AG04450 (cell line): Measurements from ENCODE around the gene UPK1A. TPM values are rescaled to one million over a fixed set of nuclear protein-coding genes. Genes with fewer than 3 reads are reported as not detected.
A peak's percentile ranks its signal among the peaks of the same experiment; 100 is the strongest.

Experiments
- CTCF ChIA-PET: fragments of 300-600, 350-600 bp; formaldehyde crosslinking; extraction: SDS; loops from one replicate; lab custom pipeline; 2022; ENCODE audit warnings: antibody characterized with exemption, inconsistent platforms; lab: Charles Lee
- POLR2A ChIA-PET: fragments of 350-600 bp; formaldehyde crosslinking; extraction: SDS; loops from one replicate; lab custom pipeline; 2021; ENCODE audit warnings: antibody characterized with exemption, inconsistent platforms; lab: Yijun Ruan, JAX
- DNase-seq: peaks from one replicate; pipeline ENCODE4 v3.0.0-alpha.2; 2011; ENCODE audit warnings: low read depth, low spot score
- H3K27ac ChIP-seq: one replicate; pipeline ENCODE4 v1.5.1; 2012; ENCODE audit warnings: low read depth, low read length, control low read depth
- H3K27me3 ChIP-seq: one replicate; pipeline ENCODE4 v1.6.0; 2012; ENCODE audit warnings: low read length; ENCODE audit not compliant: control insufficient read depth, insufficient read depth
- H3K4me3 ChIP-seq: 2 replicates; pipeline ENCODE4 v1.5.1; 2011; ENCODE audit warnings: mild to moderate bottlenecking, low read depth, low read length, control low read depth
- H3K9me3 ChIP-seq: 2 replicates; pipeline ENCODE4 v1.5.1; 2012; ENCODE audit warnings: low read length; ENCODE audit not compliant: control insufficient read depth, insufficient read depth
- CTCF ChIP-seq: IDR thresholded peaks from 2 replicates; pipeline ENCODE4 v1.5.1; 2011; ENCODE audit warnings: low read depth, low read length, control low read depth, inconsistent platforms
- polyA plus RNA-seq: library from polyadenylated mRNA; depleted of rRNA; stranded (reverse); fragments of >200 nt; gene quantifications from 2 replicates; pipeline ENCODE4 v1.2.3, GENCODE V29; 2011

Gene UPK1A
- polyA plus RNA-seq, 1 experiment = not detected

- Histone ChIP-seq H3K27ac (no peak overlapping the region), H3K9me3 (no peaks in the 10 kb centered on the region; the same call in 1 of the 2 replicates), H3K4me3 (no peak overlapping the region), H3K27me3 (peaks cover 9% of the 10 kb centered on the region)
- no peak for TF ChIP-seq CTCF
- CTCF ChIA-PET = no interaction called here
- POLR2A ChIA-PET = interaction anchor here (0.9 kb wide), 1 partner anchor 10 kb away, joined by 8 read pairs; no protein-coding TSS in a partner anchor
- no peak for DNase-seq
Measured at GRCh38 chr19:35669974-35670373, 3.7 kb downstream of the UPK1A start.

- H3K27ac ChIP-seq = no peak overlapping the region
- H3K27me3 ChIP-seq = peaks cover 9% of the 10 kb centered on the region
- ChIA-PET CTCF (no interaction called here), POLR2A (no interaction called here)
- H3K9me3 ChIP-seq = no peaks in the 10 kb centered on the region; the same call in 1 of the 2 replicates
- H3K4me3 ChIP-seq = no peak overlapping the region
- TF ChIP-seq CTCF = no peak
- no peak for DNase-seq
Measured at GRCh38 chr19:35670686-35671085, 4.4 kb downstream of the UPK1A start.

- no peak for TF ChIP-seq CTCF
- ChIA-PET CTCF (no interaction called here), POLR2A (no interaction called here)
- Histone ChIP-seq H3K9me3 (no peaks in the 10 kb centered on the region; the same call in 1 of the 2 replicates), H3K27ac (no peak overlapping the region), H3K4me3 (no peak overlapping the region), H3K27me3 (peaks cover 9% of the 10 kb centered on the region)
- DNase-seq = no peak
Measured at GRCh38 chr19:35671818-35672217, 5.5 kb downstream of the UPK1A start.

- DNase-seq = no peak
- H3K27me3 ChIP-seq = peaks cover 11% of the 10 kb centered on the region
- ChIA-PET POLR2A (no interaction called here), CTCF (interaction anchor here (0.6 kb wide), 1 partner anchor 15 kb away, joined by 3 read pairs; no protein-coding TSS in a partner anchor)
- peak overlapping the region; percentile 11 for H3K27ac ChIP-seq
- H3K4me3 ChIP-seq = peak overlapping the region; percentile 48
- no peaks in the 10 kb centered on the region; the same call in 1 of the 2 replicates for H3K9me3 ChIP-seq
- no peak for TF ChIP-seq CTCF
Measured at GRCh38 chr19:35673121-35673804, 6.9 kb downstream of the UPK1A start.

- no peaks in the 10 kb centered on the region; the same call in 1 of the 2 replicates for H3K9me3 ChIP-seq
- peaks cover 5% of the 10 kb centered on the region for H3K27me3 ChIP-seq
- ChIA-PET POLR2A (no interaction called here), CTCF (no interaction called here)
- no peak for TF ChIP-seq CTCF
- no peak overlapping the region for H3K27ac ChIP-seq
- no peak for DNase-seq
- no peak overlapping the region for H3K4me3 ChIP-seq
Measured at GRCh38 chr19:35675589-35676140, 9.3 kb downstream of the UPK1A start.
